Nephron (organoid): ENCODE measurements around the gene CD2AP.

Experiments
- H3K27ac Mint-ChIP-seq, 3 experiments: 2 replicates each; pipeline ENCODE4 v1.8.0; 2020; ENCODE audit warnings: mixed read lengths in 3 of 3, mild to moderate bottlenecking in 2 of 3, moderate library complexity in 1 of 3
- H3K27me3 Mint-ChIP-seq: 2 replicates; pipeline ENCODE4 v1.8.0; 2021; ENCODE audit warnings: low read depth, mild to moderate bottlenecking, moderate library complexity, mixed read lengths
- H3K36me3 Mint-ChIP-seq: 2 replicates; pipeline ENCODE4 v1.8.0; 2020; ENCODE audit warnings: low read depth, mixed read lengths
- H3K4me1 Mint-ChIP-seq: 2 replicates; pipeline ENCODE4 v1.8.0; 2020; ENCODE audit warnings: mixed read lengths
- H3K4me3 Mint-ChIP-seq, 3 experiments: 2 replicates each; pipeline ENCODE4 v1.8.0; 2020; ENCODE audit warnings: mild to moderate bottlenecking in 3 of 3, mixed read lengths in 3 of 3, moderate library complexity in 2 of 3
- H3K9me3 Mint-ChIP-seq: 2 replicates; pipeline ENCODE4 v1.8.0; 2020; ENCODE audit warnings: mixed read lengths
- TF ChIP-seq, protein P1 (sequence below), 3 experiments: fragments of 200-600 bp; sonication (generic); IDR thresholded peaks; one replicate each; pipeline ENCODE4 v1.5.0; 2021; ENCODE audit warnings: antibody characterized with exemption in 3 of 3; ENCODE audit not compliant: unreplicated experiment in 3 of 3

CD2AP gene

DNA sequence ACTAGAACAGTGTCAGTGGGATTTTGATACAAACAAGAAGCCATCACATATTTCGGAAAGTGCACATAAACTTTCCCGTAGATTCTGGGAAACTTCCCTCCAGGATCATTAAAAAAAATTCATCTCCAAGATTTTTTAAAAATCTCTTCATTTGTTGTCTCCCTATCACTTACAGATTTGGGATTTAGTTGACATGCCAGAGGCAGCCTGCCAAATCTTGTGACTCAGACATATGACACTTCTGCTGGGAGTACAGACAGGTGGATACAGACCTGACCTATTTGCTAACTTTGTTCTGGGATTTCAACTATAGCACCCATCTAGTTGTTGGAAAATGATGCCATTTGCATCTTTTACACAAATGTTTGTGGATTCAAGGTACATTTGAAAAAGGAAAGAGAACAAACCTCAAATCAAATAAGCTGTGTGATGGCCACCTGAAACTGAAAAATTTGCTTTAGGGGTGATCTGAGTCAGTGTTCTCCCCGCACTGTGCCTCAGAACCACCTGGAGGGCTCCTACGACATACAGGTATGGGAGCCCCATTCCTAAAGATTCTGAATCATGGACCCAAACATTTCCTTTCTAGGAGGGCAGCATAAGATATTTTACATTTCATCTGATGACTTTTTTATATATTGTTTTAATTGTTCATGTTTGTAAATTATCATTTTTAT lies 21.9 kb upstream of the CD2AP start:
- no peak overlapping the region for H3K4me3 Mint-ChIP-seq
- TF ChIP-seq, protein P1, sequence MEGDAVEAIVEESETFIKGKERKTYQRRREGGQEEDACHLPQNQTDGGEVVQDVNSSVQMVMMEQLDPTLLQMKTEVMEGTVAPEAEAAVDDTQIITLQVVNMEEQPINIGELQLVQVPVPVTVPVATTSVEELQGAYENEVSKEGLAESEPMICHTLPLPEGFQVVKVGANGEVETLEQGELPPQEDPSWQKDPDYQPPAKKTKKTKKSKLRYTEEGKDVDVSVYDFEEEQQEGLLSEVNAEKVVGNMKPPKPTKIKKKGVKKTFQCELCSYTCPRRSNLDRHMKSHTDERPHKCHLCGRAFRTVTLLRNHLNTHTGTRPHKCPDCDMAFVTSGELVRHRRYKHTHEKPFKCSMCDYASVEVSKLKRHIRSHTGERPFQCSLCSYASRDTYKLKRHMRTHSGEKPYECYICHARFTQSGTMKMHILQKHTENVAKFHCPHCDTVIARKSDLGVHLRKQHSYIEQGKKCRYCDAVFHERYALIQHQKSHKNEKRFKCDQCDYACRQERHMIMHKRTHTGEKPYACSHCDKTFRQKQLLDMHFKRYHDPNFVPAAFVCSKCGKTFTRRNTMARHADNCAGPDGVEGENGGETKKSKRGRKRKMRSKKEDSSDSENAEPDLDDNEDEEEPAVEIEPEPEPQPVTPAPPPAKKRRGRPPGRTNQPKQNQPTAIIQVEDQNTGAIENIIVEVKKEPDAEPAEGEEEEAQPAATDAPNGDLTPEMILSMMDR (IDR thresholded peaks at IDR 0.05; ENCODE audit: unreplicated experiment in 3 of 3) = no peak
- H3K36me3 Mint-ChIP-seq = no peaks in the 10 kb centered on the region

DNA sequence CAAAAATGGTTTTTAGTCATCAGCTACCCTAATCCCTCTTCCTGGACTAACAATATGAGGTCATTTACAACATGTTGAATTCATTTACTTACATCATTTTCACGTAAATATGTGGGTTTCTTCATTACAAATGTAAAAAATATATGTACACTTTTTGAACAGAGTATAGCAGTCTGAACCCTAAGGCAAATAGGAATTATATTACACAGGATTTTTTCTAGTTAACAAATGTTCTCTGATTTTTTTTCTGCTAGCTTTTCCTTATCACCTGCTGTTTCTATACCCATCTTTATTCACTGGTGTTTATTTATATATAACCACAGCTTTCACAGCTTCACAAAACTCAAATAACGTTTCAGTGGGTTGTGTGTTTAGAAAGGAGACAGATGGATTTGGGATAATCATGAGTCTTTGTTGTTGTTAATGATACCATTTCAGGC lies 21.0 kb upstream of the CD2AP start:
- Mint-ChIP-seq H3K9me3 (no peaks in the 10 kb centered on the region), H3K27me3 (no peaks in the 10 kb centered on the region), H3K4me1 (peaks cover 25% of the 10 kb centered on the region), H3K36me3 (no peaks in the 10 kb centered on the region), H3K4me3 (no peak overlapping the region), H3K27ac (peak overlapping the region in 1 of 3 experiments; percentile 12)
- TF ChIP-seq, protein P1 (IDR thresholded peaks at IDR 0.05; ENCODE audit: unreplicated experiment in 3 of 3) = no peak

More for the DNA sequence above, 21.9 kb upstream of the CD2AP start:
- H3K4me1 Mint-ChIP-seq = peaks cover 25% of the 10 kb centered on the region
- no peaks in the 10 kb centered on the region for H3K27me3 Mint-ChIP-seq
- H3K27ac Mint-ChIP-seq = no peak overlapping the region
- no peaks in the 10 kb centered on the region for H3K9me3 Mint-ChIP-seq

DNA sequence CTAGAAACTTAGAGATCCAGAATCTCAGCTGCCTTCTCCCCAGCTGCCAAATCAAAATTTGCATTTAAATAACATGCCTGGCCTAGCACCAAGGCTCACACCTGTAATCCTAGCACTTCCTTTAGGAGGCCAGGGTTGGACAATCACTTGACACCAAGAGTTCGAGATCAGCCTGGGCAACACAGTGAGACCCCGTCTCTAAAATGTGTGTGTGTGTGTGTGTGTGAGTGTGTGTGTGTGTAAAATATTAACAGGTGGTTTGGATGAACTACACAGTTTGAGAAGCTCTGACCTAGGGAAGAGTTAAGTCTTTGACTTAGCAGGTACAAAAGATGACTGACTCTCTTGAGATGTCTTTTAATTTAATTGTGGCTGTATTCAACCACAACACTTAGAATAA lies 20.2 kb upstream of the CD2AP start:
- Mint-ChIP-seq H3K27ac (no peak overlapping the region), H3K27me3 (no peaks in the 10 kb centered on the region), H3K9me3 (no peaks in the 10 kb centered on the region), H3K36me3 (no peaks in the 10 kb centered on the region), H3K4me3 (no peak overlapping the region), H3K4me1 (peaks cover 25% of the 10 kb centered on the region)
- TF ChIP-seq, protein P1 (IDR thresholded peaks at IDR 0.05; ENCODE audit: unreplicated experiment in 3 of 3) = no peak

DNA sequence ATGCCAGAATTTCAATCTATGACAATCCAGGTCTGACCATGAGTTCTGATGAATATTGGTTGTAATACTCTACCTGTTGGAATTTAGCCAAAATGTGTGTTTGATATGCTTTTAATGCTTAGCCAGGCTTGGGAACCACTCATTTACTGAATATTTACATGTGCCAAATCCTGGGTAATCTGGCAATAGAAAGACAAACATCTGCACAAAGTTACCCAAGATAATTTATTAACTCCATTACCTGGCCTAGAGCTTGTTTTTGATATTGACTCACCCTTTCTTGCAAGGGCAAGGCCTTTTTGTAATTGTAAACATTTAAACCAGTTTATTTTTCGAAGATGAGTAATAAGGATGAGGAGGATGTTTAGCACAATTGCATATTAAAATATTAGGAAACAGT lies 13.5 kb upstream of the CD2AP start:
- peaks cover 8% of the 10 kb centered on the region for H3K4me1 Mint-ChIP-seq

DNA sequence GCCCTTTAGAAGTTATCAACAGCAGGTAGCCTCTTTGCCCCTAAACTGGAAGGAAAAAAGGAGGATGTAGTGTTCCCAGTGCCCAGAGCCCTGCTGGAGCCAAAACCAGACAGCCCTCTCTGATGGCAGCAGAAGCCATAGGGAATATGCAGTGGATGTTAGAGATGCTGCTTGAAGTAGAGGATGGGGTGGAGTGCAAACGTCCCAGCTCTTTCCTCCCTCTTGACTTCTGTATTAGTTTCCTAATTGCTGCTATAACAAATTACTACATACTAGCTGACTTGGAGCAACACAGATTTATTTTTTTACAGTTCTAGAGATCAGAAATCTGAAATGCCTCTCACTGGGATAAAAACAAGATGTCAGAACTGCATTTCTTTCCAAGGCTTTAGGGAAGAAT lies 12.5 kb upstream of the CD2AP start:
- Mint-ChIP-seq H3K27ac (no peak overlapping the region), H3K27me3 (peaks cover 4% of the 10 kb centered on the region), H3K4me1 (peaks cover 3% of the 10 kb centered on the region), H3K4me3 (no peak overlapping the region), H3K36me3 (no peaks in the 10 kb centered on the region), H3K9me3 (peaks cover 5% of the 10 kb centered on the region)
- TF ChIP-seq, protein P1 (IDR thresholded peaks at IDR 0.05; ENCODE audit: unreplicated experiment in 3 of 3) = no peak

More for the DNA sequence above, 13.5 kb upstream of the CD2AP start:
- Mint-ChIP-seq H3K27me3 (peaks cover 4% of the 10 kb centered on the region), H3K27ac (no peak overlapping the region), H3K4me3 (no peak overlapping the region), H3K9me3 (peaks cover 5% of the 10 kb centered on the region), H3K36me3 (no peaks in the 10 kb centered on the region)
- TF ChIP-seq, protein P1 (IDR thresholded peaks at IDR 0.05; ENCODE audit: unreplicated experiment in 3 of 3) = no peak

DNA sequence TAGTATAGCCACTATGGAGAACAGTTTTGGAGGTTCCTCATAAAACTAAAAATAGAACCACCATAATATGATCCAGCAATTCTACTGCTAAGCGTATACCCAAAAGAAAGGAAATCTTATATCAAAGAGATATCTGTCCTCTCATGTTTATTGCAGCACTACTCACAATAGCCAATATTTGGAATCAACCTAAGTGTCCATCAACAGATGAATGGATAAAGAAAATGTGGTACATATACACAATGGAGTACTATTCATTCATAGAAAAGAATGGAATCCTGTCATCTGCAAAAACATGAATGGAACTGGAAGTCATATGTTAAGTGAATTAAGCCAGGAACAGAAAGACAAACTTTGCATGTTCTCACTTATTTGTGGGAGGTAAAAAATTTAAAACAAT lies 5.7 kb upstream of the CD2AP start:
- no peaks in the 10 kb centered on the region for H3K36me3 Mint-ChIP-seq
- H3K27me3 Mint-ChIP-seq = peaks cover 4% of the 10 kb centered on the region
- no peak overlapping the region for H3K4me3 Mint-ChIP-seq
- TF ChIP-seq, protein P1 (IDR thresholded peaks at IDR 0.05; ENCODE audit: unreplicated experiment in 3 of 3) = no peak
- peaks cover 8% of the 10 kb centered on the region for H3K9me3 Mint-ChIP-seq
- H3K27ac Mint-ChIP-seq = no peak overlapping the region
- no peaks in the 10 kb centered on the region for H3K4me1 Mint-ChIP-seq
